Activated T-helper 1 cell treated with anti-CD3 and anti-CD28 coated beads, Interleukin-12 subunit alpha, Interleukin-12 subunit beta, Interleukin-2, Interleukin-4 antibody, amounts not matched to agents 30 ng/mL and 10 ng/mL and 1 ng/mL, durations not matched to agents 14 hours and 24 hours and 36 hours (primary cell): ENCODE results near the gene PLIN1. TPM values are rescaled to one million over a fixed set of nuclear protein-coding genes. Genes with fewer than 3 reads are reported as not detected.

Experiments used
- DNase-seq: peaks from one replicate; pipeline ENCODE4 v3.0.0; 2021; ENCODE audit warnings: low spot score
- H3K27ac Mint-ChIP-seq: one replicate; pipeline ENCODE4 v1.8.0; 2021; ENCODE audit warnings: mild to moderate bottlenecking, mixed read lengths
- H3K27me3 Mint-ChIP-seq: one replicate; pipeline ENCODE4 v1.8.0; 2022; ENCODE audit warnings: mild to moderate bottlenecking, moderate library complexity, mixed read lengths; ENCODE audit not compliant: insufficient read depth
- H3K36me3 Mint-ChIP-seq: one replicate; pipeline ENCODE4 v1.8.0; 2021; ENCODE audit warnings: low read depth, mixed read lengths
- H3K4me1 Mint-ChIP-seq: one replicate; pipeline ENCODE4 v1.8.0; 2021; ENCODE audit warnings: low read depth, mixed read lengths
- H3K4me3 Mint-ChIP-seq: one replicate; pipeline ENCODE4 v1.8.0; 2021; ENCODE audit warnings: mild to moderate bottlenecking, moderate library complexity, mixed read lengths
- H3K9me3 Mint-ChIP-seq: one replicate; pipeline ENCODE4 v1.8.0; 2021; ENCODE audit warnings: mixed read lengths
- intact Hi-C: fragments of 100-400 bp; cut with micrococcal nuclease; formaldehyde crosslinking; loops from one replicate; pipeline ENCODE4 v1.15.1; 2024
- total RNA-seq: library from RNA; stranded (reverse); gene quantifications from 2 replicates; pipeline ENCODE4 v1.2.3, GENCODE V29; 2022

Gene PLIN1
- total RNA-seq, 1 donor from 2014 or later, result not detected

DNA sequence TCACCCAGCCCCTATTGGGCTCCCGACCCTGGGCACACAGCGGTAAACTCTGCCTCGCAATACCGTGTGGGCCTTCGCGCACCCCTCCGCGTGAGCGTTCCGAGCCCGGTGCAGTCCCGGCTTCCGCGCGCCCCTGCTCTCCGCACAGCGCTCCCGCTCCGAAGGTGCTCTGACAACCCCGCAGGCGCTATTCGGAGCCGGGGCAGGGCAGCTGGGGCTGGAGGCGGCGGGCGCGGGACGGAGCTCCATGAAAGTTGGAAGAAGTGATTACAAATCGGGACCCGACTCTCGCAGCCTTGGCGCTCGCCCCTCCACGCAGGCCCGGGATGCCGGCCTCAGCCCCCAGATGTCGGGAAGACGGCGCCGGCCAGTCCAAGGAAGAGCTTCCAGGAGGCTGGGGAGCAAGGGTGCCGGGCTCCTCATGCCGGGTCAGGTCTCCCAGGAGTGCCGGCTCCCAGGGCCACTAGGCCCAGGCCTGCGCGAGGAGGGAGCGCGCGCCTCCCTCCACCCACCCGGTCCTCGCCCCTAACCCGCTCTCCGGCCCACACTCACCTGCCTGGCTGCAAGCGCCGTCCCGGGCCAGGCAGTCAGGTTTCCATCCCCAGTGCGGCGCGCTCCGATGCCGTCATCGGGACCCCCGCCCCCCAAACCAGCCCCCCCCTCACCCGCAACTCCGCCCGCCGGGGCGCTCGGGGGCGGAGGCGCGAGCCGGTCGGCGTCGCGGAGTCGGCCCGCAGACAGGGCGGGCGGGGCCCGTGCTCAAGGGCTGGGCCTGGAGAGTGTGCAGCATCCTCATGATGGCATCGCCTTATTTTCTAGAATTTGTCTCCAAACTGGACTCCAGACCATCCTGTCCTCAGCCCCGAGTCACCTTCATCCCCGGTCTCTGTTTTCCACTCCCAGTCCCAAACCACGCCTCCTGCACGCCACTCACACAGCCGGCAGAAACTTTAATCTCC lies 24.0 kb downstream of the PLIN1 start, which contains the start of gene KIF7:
TSS of gene KIF7 (minus strand) at position 621 of the 959 bp plus-strand sequence. CDS start 2,537 bp downstream, outside the sequence.
- peaks cover 41% of the 10 kb centered on the region for H3K27me3 Mint-ChIP-seq
- H3K27ac Mint-ChIP-seq, result no peak within 1 kb of the TSS
- no peaks in the 10 kb centered on the region for H3K9me3 Mint-ChIP-seq
- H3K36me3 Mint-ChIP-seq, result no peaks in the 10 kb centered on the region
- no peak for DNase-seq
- peak within 1 kb of the TSS; percentile 79 for H3K4me3 Mint-ChIP-seq
- intact Hi-C loops, result no loop called here
- H3K4me1 Mint-ChIP-seq, result peaks cover 17% of the 10 kb centered on the region

DNA sequence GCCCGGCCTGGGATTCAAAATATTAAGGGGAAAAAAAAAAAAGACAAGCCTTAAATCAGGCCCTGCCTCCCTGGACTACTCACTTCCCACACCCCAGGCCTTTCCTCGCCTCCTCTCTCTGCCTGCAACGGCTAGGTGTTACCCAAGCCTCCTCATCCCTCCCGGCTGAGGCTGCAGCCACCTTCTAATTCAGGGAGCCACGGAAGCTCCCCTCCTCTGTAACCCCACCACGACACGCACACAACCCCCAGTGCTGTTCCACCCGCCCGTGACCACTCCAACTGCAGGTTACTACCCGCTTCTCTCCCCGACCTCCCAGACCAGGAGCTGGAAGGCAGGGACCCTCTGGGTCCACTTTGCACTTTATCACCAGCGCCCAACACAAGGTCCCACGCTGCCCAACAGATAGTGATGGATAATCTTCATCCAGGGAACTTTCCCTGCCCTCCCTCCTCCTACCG lies 24.8 kb downstream of the PLIN1 start:
- Mint-ChIP-seq H3K9me3 (no peaks in the 10 kb centered on the region), H3K27ac (no peak overlapping the region), H3K4me3 (peak overlapping the region; percentile 79), H3K36me3 (no peaks in the 10 kb centered on the region), H3K27me3 (peaks cover 34% of the 10 kb centered on the region), H3K4me1 (peaks cover 17% of the 10 kb centered on the region)
- intact Hi-C loops, result no loop called here
- no peak for DNase-seq

DNA sequence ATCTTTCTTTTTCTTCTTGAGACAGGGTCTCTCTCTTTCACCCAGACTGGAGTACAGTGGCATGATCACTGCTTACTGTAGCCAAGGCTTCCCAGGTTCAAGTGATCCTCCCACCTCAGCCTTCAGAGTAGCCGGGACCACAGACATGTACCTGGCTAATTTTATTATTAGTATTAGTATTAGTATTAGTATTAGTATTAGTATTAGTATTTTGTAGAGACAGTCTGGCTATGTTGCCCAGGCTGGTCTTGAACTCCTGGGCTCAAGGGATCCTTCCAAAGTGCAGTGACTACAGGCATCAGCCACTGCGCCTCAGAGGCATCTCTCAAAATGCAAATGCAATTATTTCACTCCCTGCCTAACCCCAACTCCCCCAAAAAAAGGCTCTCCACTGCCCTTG lies 25.6 kb downstream of the PLIN1 start:
- peaks cover 30% of the 10 kb centered on the region for H3K27me3 Mint-ChIP-seq
- H3K4me3 Mint-ChIP-seq, result no peak overlapping the region
- intact Hi-C loops, result no loop called here

DNA sequence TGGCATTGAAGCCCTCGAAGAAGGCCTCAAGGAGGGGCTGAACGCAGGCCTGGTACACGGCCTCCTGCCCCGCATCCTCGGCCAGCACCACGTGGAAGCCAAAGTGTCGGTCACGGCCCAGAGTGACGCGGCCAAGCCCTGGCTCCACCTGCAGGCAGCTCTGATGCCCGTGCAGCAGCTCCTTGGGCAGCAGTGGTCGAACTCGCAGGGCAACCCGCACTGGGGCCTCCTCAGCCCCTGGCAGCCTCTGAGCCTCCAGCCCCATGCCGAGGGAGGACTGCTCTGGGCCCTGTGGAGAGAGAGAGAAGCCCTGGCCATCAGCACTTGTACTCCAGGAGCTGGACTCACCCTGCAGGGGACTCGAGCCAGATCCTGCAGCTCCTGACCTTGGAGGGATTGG lies 26.5 kb downstream of the PLIN1 start:
- no peaks in the 10 kb centered on the region for H3K36me3 Mint-ChIP-seq
- H3K27ac Mint-ChIP-seq, result no peak overlapping the region
- intact Hi-C loops, result no loop called here
- peaks cover 17% of the 10 kb centered on the region for H3K4me1 Mint-ChIP-seq
- no peak overlapping the region for H3K4me3 Mint-ChIP-seq
- DNase-seq, result no peak
- H3K9me3 Mint-ChIP-seq, result no peaks in the 10 kb centered on the region
- H3K27me3 Mint-ChIP-seq, result peaks cover 30% of the 10 kb centered on the region

More for the DNA sequence above, 25.6 kb downstream of the PLIN1 start:
- Mint-ChIP-seq H3K36me3 (no peaks in the 10 kb centered on the region), H3K9me3 (no peaks in the 10 kb centered on the region), H3K27ac (no peak overlapping the region), H3K4me1 (peaks cover 17% of the 10 kb centered on the region)
- no peak for DNase-seq

DNA sequence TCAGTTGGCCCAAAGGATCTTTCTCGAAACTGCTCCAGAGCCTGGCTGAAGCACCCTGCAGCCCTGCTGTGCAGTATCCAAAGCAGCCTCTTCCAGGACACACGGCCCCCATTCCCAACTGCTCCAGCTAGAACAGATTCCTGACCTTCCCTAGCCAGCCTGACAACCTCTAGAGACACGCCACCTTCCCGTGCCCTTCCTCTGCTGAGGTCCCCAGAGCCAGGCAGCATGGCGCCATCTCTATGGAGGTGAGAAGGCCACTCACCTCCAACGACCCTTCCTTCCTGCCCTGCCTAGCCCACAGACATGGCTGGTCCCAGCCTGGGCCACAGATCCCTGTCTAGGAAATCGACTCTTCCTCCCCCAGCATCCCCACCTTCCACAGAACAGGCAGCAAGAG lies 27.0 kb downstream of the PLIN1 start:
- Mint-ChIP-seq H3K27ac (no peak overlapping the region), H3K9me3 (no peaks in the 10 kb centered on the region), H3K27me3 (peaks cover 30% of the 10 kb centered on the region), H3K36me3 (no peaks in the 10 kb centered on the region), H3K4me3 (no peak overlapping the region), H3K4me1 (peaks cover 17% of the 10 kb centered on the region)
- intact Hi-C loops, result no loop called here
- DNase-seq, result no peak

DNA sequence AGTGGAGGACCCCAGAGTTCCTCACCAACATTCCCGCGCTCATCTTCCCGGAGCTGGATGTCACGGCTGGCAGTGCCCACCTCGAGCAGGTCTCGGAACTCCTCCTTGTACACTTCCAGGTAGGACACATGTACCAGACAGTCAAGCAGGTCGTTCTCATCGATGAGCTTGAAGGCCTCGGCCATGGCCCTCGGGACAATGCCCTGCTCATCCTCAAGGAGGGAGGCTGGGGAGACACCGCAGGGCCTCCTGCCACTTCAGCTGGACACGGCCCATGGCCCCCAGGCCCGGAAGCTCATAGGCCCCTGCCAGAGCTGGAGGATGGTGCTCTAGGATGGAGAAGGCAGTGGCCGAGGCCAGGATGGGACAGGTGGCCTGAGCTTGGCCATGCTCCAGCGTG lies 29.5 kb downstream of the PLIN1 start:
- DNase-seq, result no peak
- peaks cover 13% of the 10 kb centered on the region for H3K27me3 Mint-ChIP-seq
- intact Hi-C loops, result no loop called here
- H3K4me3 Mint-ChIP-seq, result no peak overlapping the region
- no peaks in the 10 kb centered on the region for H3K9me3 Mint-ChIP-seq
- no peaks in the 10 kb centered on the region for H3K36me3 Mint-ChIP-seq
- H3K4me1 Mint-ChIP-seq, result peaks cover 5% of the 10 kb centered on the region
- no peak overlapping the region for H3K27ac Mint-ChIP-seq

DNA sequence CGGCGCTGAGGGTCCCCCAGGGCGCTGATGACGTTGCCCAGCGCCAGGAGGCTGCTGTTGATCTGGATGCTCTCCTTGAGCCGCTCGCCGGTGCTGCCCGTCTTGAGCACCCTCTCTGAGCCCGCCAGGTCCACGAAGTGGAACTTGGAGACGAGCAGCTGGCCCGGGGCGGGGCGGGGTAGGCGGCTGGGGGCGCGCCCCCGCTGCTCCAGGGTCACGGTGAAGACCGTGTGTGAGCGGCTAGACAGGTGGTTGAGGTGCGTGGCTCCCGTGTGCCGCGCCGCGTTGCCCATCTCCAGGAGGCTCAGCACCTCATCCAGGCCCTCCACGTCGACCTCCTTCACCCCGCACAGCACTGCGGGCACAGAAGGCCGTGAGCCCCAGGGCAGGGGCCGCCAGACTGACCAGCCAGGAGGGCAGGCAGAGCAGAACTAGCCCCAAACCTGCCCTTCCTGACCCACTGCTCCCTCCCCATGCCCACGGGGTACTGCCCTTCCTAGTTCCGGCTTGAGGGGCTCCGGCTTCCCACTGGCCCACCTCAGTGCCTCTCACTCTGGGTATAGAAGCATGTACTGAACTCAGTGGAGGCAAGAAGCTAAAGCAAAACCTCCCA lies 30.0 kb downstream of the PLIN1 start:
- Mint-ChIP-seq H3K4me3 (no peak overlapping the region), H3K27ac (no peak overlapping the region), H3K9me3 (no peaks in the 10 kb centered on the region), H3K36me3 (no peaks in the 10 kb centered on the region), H3K27me3 (peaks cover 7% of the 10 kb centered on the region), H3K4me1 (no peaks in the 10 kb centered on the region)
- intact Hi-C loops, result no loop called here
- DNase-seq, result no peak

DNA sequence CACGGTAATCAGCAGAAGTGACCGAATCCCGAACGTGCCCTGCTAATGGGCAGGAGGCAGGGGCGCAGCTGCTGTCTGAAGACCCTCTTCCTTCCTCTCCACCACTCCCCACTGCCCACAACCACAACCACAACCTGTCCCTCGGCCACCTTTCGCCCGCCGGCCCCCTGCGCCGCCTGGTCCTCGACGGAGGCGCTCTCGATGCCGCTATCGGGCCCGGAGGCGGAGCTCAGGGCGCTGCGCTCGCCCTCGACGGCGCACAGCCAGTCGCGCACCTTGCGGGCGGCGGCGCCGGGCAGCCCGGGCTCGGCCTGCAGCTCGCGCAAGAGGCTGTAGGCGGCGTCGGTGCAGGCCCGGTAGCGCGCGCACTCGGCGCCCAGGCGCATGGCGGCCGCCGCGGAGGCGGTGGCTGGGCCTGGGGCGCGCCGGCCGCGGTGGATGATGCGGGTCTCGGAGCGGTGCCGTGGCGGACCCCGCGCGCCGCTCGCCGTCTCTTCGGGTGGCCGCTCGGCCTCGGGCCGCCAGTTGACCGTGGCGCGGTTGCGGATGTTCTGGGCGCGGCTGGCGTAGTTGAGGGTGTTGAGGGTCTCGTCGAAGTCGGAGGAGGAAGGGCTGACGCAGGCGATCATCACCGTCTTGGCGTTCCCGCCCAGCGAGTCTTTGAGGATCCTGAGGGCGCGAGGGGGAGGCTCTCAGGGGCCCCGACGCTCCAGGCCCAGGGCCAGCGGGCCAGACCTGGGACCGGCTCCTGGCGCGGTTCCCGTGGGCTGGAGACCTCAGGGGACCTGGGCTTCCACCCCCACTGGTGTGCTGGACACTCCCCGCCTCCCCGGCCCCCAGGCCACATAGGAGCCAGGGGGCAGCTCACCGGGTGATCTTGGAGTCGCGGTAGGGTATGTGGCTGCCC lies 30.8 kb downstream of the PLIN1 start:
- Mint-ChIP-seq H3K4me3 (no peak overlapping the region), H3K27me3 (peaks cover 5% of the 10 kb centered on the region), H3K36me3 (no peaks in the 10 kb centered on the region), H3K9me3 (no peaks in the 10 kb centered on the region), H3K27ac (no peak overlapping the region), H3K4me1 (no peaks in the 10 kb centered on the region)
- intact Hi-C loops, result no loop called here
- DNase-seq, result no peak

DNA sequence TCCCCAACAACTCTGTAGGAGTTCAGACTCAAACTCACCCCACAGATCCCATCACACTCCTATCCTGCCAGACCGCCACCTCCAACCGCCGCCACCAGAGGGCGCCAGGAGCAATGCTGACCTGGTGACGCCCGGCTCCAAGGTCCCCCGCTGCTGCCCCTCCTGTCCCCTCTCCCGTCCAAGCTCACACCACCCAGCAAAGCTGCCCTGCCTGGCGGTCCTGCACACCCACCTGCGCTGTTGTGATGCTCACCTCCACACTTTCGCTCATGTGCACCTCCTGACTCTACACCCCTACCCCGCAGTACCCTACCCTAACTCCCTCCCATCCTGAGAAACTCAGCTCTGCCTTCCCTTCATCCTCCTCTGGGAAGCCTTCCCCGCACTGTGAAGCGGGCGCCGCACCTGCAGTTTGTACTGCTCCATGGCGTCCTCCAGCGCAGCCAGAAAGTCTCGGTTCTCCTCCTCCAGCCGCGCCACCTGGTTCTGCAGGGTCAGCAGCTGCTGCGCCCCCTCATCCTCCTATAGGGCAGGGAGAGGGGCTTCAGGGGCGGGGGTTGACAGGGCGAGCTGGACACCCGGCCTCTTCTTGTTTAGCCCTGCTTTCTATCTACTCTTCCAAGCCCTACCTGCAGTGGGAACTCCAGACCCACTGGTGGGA lies 31.8 kb downstream of the PLIN1 start:
- H3K27ac Mint-ChIP-seq, result no peak overlapping the region

DNA sequence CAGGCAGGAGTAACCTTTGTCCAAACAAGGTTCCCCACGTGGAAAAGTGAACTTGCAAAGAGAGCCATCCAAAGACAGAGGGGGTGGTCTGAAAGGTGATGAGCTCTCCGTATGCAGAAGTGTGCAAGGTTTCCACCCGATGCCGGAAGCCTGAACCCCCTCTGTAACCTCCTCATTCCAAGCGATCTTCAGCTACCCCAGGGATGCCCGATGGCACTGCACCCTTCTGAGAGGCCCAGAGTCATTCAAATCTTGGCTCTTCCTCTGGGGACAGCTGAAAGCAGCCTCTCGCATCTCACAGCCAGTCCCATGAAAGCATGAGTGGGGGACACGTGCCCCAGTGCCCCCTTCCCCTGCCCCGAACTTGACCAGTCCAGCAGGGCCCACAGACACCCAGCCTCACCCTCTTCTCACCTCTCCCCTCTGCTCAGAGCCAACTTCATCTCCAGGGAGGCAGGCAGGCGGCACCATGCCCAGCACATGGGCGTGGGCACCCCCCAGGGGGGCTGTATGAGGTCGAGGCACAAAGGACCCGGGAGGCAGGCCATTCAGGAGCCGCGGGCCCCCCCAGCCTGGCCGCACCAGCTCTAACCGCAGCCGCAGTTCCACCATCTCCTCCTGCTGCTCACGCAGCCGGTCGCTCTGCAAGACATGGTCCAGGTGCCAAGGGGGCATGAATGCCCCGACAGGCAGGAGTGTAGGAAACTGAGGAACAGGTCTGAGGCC lies 32.6 kb downstream of the PLIN1 start:
- intact Hi-C loops, result no loop called here
- no peaks in the 10 kb centered on the region for H3K9me3 Mint-ChIP-seq
- H3K27me3 Mint-ChIP-seq, result peaks cover 1% of the 10 kb centered on the region
- no peak overlapping the region for H3K4me3 Mint-ChIP-seq
- no peaks in the 10 kb centered on the region for H3K4me1 Mint-ChIP-seq
- no peaks in the 10 kb centered on the region for H3K36me3 Mint-ChIP-seq
- no peak overlapping the region for H3K27ac Mint-ChIP-seq
- no peak for DNase-seq

More for the DNA sequence above, 31.8 kb downstream of the PLIN1 start:
- Mint-ChIP-seq H3K4me1 (no peaks in the 10 kb centered on the region), H3K9me3 (no peaks in the 10 kb centered on the region), H3K36me3 (no peaks in the 10 kb centered on the region), H3K4me3 (no peak overlapping the region), H3K27me3 (peaks cover 1% of the 10 kb centered on the region)
- intact Hi-C loops, result no loop called here
- peak; percentile 48 for DNase-seq

DNA sequence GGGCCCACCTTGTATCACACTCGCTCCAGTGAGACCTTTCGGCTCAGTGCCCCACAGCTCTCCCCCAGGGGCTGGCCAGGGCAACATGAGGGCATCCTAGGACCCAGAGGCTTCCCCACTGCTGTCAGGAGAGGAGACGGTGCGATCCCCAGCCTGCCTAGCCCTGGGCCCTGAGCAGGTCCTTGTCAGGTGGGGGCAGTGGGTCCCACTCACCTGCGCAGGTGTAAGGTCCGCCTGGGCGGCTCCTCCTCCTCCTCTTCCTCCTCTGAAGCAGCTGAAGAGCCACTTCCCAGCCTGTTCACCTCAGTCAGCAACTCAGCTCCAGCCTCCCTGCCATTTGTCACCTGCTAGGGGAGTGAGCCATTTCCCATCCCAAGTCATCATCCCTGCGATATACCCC lies 33.5 kb downstream of the PLIN1 start:
- Mint-ChIP-seq H3K27me3 (peaks cover 1% of the 10 kb centered on the region), H3K9me3 (no peaks in the 10 kb centered on the region), H3K4me1 (no peaks in the 10 kb centered on the region), H3K27ac (no peak overlapping the region), H3K36me3 (no peaks in the 10 kb centered on the region), H3K4me3 (no peak overlapping the region)
- intact Hi-C loops, result no loop called here
- no peak for DNase-seq

DNA sequence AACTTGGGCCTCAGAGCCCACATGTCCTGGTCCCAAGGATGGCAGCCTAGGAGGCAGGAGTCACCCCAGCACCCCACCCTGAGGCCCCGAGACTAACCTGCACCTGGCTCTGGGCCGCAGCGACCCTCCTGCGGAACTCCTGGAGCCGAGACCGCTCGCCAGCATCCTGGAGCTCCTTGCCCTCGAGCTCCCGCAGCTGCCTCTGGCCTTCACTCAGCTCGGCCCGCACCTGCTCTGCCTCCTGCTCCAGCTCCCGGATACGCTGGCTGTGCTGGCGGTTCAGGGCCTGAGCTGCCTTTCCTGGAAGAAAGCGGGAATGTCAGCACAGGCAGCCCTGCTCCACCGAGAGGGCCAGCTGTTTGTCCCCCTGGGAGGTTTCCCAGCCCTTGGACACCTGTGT lies 37.1 kb downstream of the PLIN1 start:
- Mint-ChIP-seq H3K27me3 (peaks cover 1% of the 10 kb centered on the region), H3K27ac (no peak overlapping the region), H3K4me3 (no peak overlapping the region), H3K36me3 (no peaks in the 10 kb centered on the region), H3K9me3 (no peaks in the 10 kb centered on the region), H3K4me1 (no peaks in the 10 kb centered on the region)
- DNase-seq, result no peak
- intact Hi-C loops, result no loop called here
